A549 (cell line): ENCODE results near the gene GPR183.

Experiments
- HDAC2 ChIP-seq: fragments of 200-600 bp; sonication (generic); IDR thresholded peaks from 2 replicates; pipeline ENCODE4 v1.6.1; 2016
- JUN ChIP-seq, 2 experiments: fragments of >200 bp; sonication (Bioruptor Twin); formaldehyde crosslinking; IDR thresholded peaks; 2 replicates in 1 of 2; 3 replicates in 1 of 2; pipeline ENCODE4 v1.6.1; 2016 to 2017
- POLR2A ChIP-seq: IDR thresholded peaks from 2 replicates; pipeline ENCODE4 v1.6.1; 2012; ENCODE audit warnings: mild to moderate bottlenecking, low read length
- RCOR1 ChIP-seq: fragments of 150-350 bp; IDR thresholded peaks from 2 replicates; pipeline ENCODE4 v1.6.1; 2014; ENCODE audit warnings: antibody characterized with exemption, low read length, low read depth
- RFX5 ChIP-seq: fragments of 450-650 bp; IDR thresholded peaks from 2 replicates; pipeline ENCODE4 v1.7.1; 2014; ENCODE audit warnings: antibody characterized with exemption, mild to moderate bottlenecking, moderate library complexity
- RNF2 ChIP-seq: fragments of 200-600 bp; sonication (generic); IDR thresholded peaks from 2 replicates; pipeline ENCODE4 v1.6.1; 2016; ENCODE audit warnings: low read depth, mild to moderate bottlenecking, antibody characterized with exemption, moderate library complexity, borderline replicate concordance
- SMC3 ChIP-seq: fragments of >200 bp; sonication (Bioruptor Twin); formaldehyde crosslinking; IDR thresholded peaks from 3 replicates; pipeline ENCODE4 v1.6.1; 2018; ENCODE audit warnings: inconsistent platforms
- ZC3H11A ChIP-seq: fragments of 450-650 bp; IDR thresholded peaks from 2 replicates; pipeline ENCODE4 v1.6.1; 2014; ENCODE audit warnings: antibody characterized with exemption, mild to moderate bottlenecking
- TF ChIP-seq, protein P1 (sequence below): fragments of >200 bp; sonication (Bioruptor Twin); formaldehyde crosslinking; IDR thresholded peaks from 3 replicates; pipeline ENCODE4 v1.5.1; 2016
- TF ChIP-seq, protein P2 (sequence below): IDR thresholded peaks from 2 replicates; pipeline ENCODE4 v1.6.1; 2012
- TF ChIP-seq, protein P3 (sequence below): fragments of 450-650 bp; IDR thresholded peaks from 2 replicates; pipeline ENCODE4 v1.6.1; 2014; ENCODE audit warnings: antibody characterized with exemption
- TF ChIP-seq, protein P4 (sequence below): IDR thresholded peaks from 2 replicates; pipeline ENCODE4 v1.6.1; 2012

DNA sequence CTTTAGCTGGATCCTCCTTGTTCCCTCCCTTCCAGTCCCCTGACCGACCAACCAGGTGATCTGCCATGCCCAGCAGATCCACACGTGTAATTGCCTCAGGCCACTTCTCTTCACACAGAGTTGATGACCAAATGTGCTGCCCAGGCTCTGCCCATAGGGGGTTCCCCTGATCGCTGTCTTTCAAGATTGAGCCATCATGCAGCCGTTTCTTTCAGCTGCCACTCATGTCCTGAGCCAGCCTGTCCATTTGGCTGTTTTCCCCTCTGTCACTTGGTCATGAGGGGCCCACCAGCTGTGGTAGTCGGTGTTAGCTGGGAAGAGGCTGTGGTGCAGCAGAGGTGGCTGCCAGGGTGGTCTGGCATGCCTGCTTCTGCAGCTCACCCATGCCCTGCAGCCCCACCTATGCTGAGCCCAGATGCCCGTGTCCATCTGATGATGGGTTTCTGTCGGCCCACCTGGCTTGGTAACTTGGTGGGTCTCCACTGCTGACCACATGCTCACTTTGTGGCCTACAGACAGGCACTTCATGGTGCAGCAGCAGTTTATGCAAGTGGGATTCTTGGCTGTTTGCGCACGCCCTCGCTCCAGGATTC lies 35.6 kb upstream of the GPR183 start:
- TF ChIP-seq HDAC2, result no peak
- TF ChIP-seq POLR2A, result no peak
- TF ChIP-seq, protein P1, sequence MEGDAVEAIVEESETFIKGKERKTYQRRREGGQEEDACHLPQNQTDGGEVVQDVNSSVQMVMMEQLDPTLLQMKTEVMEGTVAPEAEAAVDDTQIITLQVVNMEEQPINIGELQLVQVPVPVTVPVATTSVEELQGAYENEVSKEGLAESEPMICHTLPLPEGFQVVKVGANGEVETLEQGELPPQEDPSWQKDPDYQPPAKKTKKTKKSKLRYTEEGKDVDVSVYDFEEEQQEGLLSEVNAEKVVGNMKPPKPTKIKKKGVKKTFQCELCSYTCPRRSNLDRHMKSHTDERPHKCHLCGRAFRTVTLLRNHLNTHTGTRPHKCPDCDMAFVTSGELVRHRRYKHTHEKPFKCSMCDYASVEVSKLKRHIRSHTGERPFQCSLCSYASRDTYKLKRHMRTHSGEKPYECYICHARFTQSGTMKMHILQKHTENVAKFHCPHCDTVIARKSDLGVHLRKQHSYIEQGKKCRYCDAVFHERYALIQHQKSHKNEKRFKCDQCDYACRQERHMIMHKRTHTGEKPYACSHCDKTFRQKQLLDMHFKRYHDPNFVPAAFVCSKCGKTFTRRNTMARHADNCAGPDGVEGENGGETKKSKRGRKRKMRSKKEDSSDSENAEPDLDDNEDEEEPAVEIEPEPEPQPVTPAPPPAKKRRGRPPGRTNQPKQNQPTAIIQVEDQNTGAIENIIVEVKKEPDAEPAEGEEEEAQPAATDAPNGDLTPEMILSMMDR, result no peak
- TF ChIP-seq JUN (IDR thresholded peaks at IDR 0.05), result no peak
- TF ChIP-seq, protein P2, sequence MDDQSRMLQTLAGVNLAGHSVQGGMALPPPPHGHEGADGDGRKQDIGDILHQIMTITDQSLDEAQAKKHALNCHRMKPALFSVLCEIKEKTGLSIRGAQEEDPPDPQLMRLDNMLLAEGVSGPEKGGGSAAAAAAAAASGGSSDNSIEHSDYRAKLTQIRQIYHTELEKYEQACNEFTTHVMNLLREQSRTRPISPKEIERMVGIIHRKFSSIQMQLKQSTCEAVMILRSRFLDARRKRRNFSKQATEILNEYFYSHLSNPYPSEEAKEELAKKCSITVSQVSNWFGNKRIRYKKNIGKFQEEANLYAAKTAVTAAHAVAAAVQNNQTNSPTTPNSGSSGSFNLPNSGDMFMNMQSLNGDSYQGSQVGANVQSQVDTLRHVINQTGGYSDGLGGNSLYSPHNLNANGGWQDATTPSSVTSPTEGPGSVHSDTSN, result no peak
- TF ChIP-seq SMC3, result no peak
- TF ChIP-seq, protein P3, sequence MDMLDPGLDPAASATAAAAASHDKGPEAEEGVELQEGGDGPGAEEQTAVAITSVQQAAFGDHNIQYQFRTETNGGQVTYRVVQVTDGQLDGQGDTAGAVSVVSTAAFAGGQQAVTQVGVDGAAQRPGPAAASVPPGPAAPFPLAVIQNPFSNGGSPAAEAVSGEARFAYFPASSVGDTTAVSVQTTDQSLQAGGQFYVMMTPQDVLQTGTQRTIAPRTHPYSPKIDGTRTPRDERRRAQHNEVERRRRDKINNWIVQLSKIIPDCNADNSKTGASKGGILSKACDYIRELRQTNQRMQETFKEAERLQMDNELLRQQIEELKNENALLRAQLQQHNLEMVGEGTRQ, result no peak
- TF ChIP-seq, protein P4, sequence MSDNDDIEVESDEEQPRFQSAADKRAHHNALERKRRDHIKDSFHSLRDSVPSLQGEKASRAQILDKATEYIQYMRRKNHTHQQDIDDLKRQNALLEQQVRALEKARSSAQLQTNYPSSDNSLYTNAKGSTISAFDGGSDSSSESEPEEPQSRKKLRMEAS, result no peak
- no peak for TF ChIP-seq RNF2
- no peak for TF ChIP-seq ZC3H11A
- no peak for TF ChIP-seq RCOR1
- no peak for TF ChIP-seq RFX5
